Suppressor macrophage treated with lipopolysaccharide for 1 hour (primary cell): ENCODE results near the gene TRAF3.

Source experiments
- DNase-seq, 3 donors: peaks; one replicate each; pipeline ENCODE4 v3.0.0-alpha.2; 2020 to 2022

TRAF3 gene

DNA sequence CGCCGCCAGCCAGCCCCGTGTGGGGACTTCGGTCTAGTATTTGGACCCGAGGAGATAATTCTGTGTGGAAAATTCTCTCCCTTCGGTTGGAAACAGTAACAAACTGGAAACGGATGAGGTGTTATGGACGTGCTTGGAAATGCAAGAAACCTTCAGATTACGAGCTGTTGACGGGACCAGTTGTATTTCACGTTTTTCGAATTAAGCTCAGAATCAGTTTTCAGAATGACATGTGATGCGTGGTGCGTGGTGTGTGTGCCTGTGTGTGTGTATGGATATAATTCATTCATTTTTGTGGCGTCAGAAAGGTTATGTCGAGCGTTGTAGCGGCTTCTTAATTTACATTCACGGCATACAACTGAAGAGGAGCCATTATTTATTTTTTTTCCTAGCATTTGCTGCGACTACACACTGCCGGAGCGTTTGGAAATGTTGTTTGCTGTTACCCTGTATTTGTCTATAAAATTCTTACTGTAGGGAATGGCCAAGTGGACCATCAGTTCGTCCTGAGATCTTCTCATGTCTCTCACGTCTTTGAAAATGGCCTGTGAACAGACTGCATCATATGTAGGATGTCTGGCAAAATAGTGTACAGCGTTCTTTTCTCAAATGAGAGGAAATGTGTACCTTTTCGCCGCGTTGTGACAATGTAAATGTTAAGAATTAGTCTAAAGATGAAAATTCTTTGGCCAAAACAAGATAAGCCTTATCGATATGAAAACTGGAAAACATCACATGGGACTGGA lies 1.3 kb downstream of the TRAF3 start:
- peak; percentile 37 to 50 (median 39) for DNase-seq

DNA sequence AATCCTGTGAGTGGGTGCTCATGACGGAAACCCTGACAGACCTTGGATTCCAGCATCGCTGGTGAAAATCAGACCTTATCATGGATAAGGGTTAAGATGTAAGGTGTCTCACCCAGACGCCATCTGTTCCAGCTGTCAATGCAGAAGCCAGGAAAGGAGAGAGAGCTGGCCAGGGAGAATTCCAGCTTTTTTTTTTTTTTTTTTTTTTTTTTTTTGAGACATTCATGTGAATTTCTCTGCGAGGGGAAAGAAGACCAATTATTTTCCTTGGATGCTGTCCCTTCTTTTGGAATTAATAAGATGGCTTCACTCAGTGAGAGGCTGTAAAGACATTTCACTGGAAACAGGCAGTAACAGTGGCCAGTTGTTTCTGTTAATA lies 1.8 kb downstream of the TRAF3 start:
- DNase-seq: no peak

DNA sequence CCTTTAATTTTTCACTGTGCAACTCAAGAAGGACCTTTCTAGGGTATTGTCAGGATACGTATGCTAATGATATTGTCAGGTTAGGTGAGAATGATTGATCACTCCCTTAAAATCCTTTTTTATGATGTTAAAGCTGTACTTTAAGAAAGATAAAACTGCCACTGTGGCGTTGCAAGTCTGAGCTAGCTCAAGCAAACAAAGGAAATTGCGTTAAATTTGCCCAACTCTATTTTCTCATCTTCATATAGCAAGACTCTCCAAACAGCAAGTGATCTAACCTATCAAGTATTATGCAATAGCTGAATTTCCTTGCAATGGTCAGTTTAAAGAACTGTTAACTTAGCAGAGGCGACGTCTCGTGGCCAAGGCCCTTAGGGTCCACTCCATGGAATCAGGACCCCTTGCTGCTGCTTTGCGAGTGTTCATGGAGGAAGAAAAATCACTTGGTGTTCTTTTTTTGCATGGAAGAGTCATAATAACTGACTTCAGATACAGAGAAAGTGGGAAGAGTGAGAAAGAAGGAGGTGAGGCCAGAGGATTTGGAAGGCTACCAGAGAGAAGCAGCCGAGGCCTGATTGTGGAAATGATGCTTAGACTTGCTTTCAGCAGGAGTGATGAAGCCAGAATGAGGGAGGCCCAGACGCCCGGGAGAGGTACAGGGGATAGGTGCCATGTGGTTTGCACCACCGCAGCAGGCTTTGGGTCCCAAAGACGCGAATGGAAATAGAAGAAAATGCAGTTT lies 2.5 kb downstream of the TRAF3 start:
- peak; percentile 73 to 96 (median 93) for DNase-seq

DNA sequence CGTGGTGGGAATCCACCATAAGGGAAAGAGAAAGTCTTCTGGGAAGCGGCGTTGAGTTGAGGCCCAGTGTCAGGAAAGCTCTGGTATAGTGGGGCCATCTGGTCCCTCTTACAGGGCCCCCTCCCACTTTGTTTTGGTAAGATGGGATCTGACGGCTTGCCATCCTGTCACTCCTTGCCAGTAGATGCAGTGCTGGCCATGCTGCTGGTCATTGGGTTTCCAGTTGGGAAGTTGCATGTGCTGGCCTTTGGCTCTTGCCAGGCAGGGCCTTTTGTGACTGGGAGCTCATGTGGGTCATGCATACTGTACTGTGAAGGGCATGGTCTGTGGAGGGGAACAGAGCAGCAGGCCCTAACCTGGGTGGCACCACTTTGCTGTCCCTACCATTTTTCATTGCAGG lies 3.8 kb downstream of the TRAF3 start:
- no peak for DNase-seq

DNA sequence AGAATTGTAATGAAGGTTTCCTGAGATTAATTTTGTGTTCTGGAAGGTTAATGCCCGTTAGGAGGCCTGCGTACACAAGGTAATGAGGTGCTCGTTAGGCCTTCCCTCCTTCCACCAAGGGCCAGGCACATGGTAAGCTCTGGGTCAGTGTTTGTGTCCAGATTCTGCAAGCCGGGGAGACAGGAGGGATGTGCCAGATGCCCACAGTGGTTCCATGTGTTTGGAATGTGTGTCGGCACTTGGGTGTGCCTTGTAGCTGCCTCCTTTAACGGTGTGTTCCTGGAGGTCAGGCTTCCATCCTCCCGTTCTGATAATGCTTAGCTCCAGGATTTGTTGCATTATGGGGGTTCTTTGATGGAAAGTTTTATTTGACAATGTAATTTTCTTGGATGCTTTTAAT lies 5.7 kb downstream of the TRAF3 start:
- DNase-seq: no peak

DNA sequence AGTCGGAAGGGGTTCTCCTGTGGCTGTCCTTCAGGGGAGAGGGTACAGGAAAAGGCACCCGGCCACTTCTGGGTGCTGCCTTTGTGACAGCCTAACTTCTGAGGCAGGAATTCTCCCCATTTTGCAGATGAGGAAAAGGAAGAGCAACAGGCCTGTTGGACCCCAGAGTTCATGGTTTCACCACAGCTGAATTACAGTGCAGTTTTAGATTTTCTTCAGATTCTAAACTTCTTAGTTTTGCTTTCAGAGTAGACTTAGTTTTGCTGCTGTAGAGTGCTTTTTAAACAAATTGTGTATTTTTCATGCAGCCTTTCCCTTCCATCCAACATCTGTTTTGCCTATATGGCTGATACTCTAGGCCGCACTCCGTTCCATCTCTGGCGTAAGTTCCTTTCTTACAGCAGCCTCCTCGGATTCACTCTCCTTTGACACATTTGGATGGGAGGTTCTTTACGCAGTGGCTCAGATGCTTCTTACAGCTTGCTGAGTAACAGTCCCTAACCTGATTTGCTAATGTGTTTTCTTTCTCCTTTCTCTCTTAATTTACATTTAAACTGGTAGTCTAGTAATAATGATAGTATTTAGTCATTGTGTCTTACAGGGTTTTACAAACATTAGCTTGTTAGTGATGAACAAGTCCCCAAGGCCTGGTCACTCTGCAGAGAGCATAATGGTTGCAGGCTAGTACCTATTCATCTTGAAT lies 7.8 kb downstream of the TRAF3 start:
- peak in 1 of 3 donors; percentile 29 for DNase-seq

DNA sequence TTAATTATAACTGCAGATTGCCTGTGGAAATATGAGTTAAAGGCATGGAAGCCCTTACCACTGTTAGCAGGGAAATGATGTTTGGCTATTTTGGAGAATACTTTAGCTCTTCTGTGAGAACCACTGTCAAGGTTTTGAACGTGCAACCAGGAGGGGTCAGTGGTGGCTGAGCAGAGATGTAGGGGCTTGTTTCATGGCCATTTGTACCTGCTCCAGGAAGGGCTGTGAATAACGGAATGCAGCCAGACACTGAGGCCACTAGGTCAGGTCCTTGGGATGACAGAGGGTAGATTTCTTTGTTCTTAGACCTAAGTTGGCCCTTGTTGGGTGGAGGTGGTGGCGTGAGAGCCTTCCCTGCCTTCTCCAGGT lies 8.3 kb downstream of the TRAF3 start:
- no peak for DNase-seq

DNA sequence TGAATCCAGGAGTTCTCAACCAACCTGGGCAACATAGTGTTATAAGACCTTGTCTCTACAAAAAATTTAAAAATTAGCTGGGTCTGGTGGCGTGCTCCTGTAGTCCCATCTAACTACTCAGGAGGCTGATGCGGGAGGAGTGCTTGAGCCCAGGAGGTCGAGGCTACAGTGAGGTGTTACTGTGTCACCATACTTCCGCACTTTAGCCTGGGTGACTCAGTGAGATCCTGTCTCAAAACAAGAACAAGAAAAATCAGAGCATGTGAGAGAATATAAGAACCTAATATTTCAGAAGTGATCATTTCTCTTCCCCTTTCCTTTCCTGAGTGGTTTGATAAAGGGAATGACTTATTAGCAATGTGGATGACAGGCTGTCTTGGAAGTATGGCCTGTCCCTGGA lies 9.5 kb downstream of the TRAF3 start:
- DNase-seq: peak; percentile 77 to 87 (median 83)

DNA sequence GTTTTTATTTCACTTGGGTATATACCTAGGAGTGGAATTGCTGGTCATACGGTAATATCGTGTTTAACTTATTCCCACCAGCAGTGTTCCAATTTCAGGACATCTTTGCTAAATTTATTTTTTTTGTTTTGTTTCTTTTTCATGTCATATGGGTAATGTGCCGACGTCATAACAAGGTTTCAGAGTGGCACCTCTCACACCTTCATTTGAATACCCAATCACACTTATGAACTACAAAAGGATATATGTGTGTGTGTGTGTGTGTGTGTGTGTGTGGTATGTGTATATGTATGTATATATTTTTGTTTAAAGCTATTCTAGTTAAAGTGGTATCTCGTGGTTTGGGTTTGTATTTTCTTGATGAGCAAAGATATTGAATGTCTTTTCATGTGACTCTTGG lies 12.1 kb downstream of the TRAF3 start:
- DNase-seq: no peak

DNA sequence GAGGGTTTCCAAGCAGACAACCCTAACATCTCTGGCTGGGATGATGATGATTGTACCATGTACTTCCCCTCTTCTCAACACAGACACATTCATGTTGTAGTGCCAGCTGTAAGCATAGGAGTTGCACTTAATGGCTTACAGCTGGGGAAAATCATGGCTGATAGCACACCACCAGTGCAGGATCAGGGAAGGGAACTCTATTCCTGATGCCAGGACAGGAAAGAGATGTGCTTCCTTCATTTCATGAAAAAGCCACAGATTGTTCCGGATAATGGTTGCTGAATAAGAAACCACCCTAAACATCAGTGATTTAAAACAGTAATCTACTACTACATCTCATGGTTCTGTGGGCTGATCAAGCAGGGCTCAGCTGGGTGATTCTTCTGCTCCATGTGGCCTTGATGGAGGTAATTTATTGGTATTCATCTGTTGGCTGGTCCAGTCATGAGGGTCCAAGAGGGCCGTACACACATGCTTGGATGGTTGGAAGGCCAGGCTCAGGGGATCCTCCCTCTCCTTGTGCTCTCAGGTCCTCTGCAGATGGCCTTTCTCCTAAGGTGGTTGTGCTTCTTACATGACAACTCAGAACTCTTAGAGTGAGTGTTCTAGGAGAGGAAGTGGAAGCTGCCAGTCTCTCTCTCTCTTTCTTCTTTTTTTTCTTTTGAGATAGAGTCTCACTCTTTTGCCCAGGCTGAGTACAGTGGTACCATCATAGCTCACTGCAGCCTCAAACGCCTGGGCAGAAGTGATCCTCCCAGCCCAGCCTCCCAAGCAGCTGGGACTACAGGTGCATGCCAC lies 16.5 kb downstream of the TRAF3 start:
- DNase-seq: no peak

DNA sequence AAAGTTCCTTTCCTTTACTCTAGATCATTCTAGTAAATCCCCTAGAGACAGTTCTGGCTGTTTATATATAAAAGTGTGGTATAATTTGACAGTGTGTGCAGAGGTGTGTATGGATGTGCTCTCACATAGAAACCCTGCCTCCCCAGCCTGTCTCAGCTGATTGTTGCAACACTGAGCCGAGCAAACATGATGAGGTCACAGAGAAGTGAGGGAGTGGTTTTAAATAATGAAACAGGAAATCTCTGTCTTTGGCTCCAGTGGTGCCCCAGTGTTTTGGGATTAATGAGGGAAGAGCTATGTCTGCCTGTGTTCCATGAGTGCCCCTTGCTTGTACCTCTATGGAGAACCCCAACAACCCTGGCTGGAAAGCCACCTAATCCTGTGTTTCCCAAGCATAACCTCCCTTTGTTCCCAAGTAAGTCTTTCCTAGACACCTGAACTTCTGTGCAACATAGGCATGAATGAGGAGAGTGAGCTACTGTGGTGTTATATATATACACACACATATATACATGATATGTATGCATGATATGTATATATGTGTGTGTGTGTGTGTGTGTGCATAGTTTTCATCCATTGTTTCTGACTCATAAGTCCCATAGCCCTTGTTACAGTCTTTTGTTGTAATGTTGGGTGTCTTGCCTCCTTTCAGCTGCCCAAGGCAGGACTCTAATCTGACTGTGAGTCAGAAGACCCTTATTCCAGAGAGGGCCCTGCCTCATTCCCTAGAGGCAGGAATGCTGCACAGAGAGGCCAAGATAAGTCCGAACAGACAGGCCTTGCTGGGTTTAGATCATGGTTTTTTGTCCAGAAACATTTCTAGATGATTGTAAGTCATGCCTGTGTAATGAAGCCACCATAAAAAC lies 18.0 kb downstream of the TRAF3 start:
- DNase-seq: peak; percentile 82 to 87 (median 86)

DNA sequence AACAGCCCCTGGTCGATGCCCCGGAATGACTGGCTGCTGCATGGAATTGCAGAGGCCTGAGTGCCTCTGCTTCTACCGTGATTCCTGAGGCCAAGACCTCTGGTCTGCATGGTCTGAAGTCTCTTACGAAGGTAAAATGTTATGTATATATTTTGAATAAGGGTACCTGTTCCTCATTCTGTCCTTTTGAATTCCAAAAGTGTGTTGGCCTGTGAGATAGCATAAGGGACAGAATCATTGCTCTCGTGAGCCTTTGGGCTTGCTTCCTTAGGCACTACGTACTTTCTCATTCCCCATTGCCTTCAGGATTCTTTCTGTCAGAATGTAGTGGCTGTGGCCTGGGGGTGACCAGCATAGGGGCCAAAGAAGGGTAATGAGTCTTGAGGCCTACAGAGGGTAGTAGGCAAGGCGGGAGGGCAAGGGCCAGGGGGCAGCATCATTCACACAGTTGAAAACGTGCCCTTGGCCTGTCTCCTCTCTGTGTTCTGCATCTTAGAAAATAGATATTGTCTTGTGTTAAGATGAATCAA lies 19.5 kb downstream of the TRAF3 start:
- DNase-seq: no peak

DNA sequence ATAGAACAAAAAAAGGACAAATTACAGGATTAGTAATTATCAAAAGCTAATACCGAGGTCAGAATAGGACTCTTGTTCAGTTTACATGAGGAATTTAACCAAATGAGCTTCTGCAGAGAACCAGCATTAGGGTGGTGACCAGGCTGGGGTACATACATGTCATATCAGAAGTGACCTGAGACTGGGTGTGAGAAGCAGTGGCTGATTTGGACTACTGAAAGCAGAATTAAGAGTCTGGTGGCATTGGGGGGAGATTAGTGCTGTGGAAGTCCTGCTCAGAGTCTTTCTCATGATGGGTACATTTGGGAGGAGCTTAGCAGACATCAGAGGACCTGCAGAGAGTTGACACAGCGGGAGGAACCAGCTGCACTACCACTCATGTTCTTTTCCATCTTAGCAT lies 21.7 kb downstream of the TRAF3 start:
- no peak for DNase-seq

DNA sequence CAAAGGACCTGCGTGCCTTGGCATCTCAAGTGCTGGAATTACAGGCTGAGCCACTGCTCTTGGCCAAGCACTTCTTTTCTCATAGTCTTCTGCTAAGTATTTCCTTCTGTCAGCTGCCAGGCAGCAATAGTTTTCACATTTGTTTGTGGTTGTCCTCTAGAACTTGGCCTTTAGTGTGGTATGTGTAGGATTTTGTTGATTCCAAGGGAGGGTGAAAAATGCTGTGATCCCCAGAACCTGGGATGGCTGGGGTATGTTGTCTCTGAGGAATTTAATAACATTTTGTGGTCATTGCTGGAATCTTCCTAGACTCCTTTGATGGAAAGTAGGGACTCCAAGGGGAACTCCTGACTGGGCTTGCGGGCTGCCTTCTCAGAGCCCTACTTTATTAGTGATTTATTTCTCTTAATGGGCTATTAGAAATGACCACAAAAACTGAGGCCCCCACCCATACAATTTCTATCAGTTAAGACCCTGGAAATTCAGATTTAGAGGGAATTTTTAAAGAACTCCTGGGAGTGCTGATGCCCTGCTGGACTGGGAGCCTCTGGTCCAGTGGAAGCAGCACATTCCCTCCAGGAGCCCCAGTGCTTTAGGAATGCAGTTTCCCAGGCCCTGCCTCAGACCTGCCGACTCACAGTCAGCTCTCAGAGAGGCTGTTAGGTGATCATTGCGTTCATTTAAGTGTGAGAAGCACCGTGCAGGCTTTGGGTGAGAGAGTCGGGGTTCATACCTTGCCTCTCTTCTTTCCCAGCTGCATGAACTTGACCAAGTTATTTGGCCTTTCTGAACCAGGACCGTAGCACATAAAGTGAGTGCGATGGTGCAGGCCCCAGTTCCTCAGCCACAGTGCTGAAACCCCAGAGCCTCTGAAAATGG lies 22.7 kb downstream of the TRAF3 start:
- DNase-seq: no peak

DNA sequence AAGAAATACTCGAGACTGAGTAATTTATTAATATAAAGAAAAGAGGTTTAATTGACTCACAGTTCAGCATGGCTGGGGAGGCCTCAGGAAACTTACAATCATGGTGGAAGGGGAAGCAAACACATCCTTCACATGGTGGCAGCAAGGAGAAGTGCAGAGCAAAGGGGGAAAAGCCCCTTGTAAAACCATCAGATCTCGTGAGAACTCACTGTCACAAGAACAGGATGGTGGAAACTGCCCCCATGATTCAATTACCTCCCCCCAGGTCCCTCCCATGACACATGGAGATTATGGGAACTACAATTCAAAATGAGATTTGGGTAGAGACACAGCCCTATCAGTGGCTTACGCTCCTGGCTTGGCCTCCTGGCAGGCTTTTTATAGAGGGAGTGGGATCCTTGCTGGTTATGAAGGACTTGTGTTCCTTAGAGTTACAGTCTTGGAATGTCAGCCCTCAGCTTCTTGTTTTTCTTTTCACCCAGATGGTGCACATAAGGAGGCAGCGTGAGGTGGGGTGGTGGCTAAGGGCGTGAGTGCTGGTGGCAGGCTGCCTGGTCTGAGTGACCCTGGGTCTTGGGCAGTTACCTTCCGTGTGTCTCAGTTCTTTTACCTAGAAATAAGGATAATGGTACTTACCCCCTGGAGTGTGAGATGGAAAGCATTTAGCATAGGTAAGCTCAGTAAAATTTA lies 25.7 kb downstream of the TRAF3 start:
- peak; percentile 36 to 46 (median 44) for DNase-seq

DNA sequence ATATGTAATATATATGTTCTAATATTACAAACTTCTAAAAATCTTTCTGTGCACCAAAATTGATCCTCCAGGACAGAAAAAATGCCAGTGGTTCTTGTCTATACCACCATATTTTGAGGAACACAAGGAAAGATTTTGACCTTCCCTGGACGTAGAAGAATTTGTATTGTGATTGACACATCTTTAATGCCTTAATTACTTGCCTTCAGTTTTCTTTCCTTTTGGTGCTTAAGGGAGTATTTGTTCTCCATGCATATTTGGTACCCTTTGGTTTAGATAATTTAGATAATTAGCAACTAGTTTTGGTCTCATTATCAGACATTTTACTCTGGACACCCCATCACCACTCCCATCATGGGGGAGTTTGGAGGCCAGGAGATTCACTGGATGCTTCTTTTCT lies 27.6 kb downstream of the TRAF3 start:
- no peak for DNase-seq

DNA sequence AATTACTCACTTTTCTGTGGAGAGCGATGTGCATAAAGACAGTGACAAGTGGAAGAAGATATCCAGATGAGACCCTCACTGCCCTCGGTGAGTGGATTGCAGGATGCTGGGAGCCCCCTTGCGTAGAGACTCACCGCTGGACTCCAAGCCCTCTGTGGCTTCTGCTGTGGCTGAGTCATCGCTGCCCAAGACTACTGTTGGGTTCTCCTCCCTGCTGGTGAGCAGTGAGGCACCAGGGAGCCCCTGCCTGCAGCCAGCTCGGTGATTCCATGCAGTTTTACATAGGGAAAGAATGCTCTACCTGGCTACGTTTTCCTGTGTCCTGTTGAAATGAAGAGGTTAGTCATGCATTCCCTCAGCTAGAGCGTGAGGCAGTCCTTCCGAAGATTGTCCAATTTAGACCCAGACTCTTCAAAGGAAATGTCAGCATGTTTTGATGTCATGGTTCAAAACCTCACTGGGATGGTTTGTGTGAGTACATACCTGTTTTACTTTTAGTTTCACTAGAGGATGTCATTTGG lies 28.2 kb downstream of the TRAF3 start:
- DNase-seq: peak; percentile 39 to 51 (median 50)

DNA sequence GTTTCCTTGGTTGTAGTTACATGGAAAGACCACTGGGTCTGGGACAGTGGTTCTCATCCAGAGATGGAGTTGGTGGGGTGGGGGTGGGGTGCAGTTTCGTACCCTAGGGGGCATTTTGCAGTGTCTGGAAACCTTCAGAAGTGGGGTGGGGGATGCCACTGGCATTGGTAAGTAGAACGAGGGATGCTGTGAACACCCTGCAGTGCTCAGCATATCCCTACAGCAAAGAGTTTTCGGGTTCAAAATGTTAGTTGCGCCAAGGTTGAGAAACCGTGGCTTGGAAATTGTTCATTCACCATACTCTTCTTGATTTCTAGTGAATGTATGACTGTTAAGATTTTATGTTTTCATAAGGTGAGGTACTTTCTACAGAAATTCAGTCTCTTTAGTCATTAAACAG lies 28.7 kb downstream of the TRAF3 start:
- DNase-seq: no peak

DNA sequence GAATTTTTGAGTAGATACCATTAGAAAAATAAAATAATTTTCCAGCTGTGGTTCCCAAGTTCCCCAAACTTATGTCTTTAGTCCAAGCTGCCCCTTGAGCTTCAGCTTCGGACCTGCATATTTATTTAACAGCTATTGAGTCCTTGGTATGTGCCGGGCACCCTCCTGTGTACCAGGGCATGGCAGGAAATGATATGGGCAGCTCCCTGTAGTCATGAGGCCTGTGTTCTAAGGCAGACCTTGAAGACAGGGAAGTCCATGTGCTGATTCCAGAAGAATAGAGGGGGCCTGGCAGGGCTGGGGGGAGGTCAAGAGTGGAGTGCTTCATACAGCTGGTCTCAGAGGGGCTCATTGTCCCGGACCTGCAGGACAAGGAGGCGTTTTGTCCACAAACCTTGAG lies 29.2 kb downstream of the TRAF3 start:
- DNase-seq: no peak

DNA sequence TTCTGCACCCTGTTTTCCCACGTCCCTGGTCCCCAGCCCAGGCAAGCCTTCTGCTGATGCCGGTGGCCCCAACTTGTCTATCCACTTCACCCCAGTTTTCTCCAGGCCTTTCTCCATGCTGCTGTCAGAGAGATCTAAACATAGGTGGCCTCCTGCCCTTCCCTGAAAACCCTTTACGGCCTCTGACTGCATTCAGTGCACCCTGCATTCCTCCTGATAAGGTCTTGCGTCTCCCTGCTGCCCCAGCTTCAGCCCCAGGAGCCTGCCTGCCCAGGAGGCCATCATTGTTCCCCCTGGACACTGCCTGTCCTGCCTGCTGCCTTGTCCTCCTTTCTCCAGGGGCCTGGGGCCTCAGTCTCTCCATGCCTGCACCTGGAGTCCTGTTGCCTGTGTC lies 29.8 kb downstream of the TRAF3 start:
- no peak for DNase-seq
